OCI-M1 (cell line): ENCODE data around the gene KCNN4.
"Not testable (repeated sequence)": the region's sequence is repeated elsewhere in the genome, so short reads cannot be mapped to it uniquely, and the experiment has no call there.

Experiments used
- DNase-seq: peaks from one replicate; lab custom pipeline; 2025; lab: John Stamatoyannopoulos, UW

KCNN4 gene

GRCh38 chr19:43798546-43799409 lies 18.0 kb upstream of the KCNN4 start:
- no peak for DNase-seq

- DNase-seq: no peak
Observed at GRCh38 chr19:43798026-43798545, 17.3 kb upstream of the KCNN4 start.

- DNase-seq: no peak
Observed at GRCh38 chr19:43797556-43797955, 16.8 kb upstream of the KCNN4 start.

- DNase-seq: no peak
Observed at GRCh38 chr19:43797118-43797517, 16.3 kb upstream of the KCNN4 start.

GRCh38 chr19:43790587-43790986 lies 9.8 kb upstream of the KCNN4 start:
- no peak for DNase-seq

- DNase-seq: peak; percentile 82
Observed at GRCh38 chr19:43789029-43789428, 8.3 kb upstream of the KCNN4 start.

- no peak for DNase-seq
Observed at GRCh38 chr19:43786665-43787064, 5.9 kb upstream of the KCNN4 start.

GRCh38 chr19:43784981-43785808 lies 4.4 kb upstream of the KCNN4 start:
- peak; percentile 90 for DNase-seq

GRCh38 chr19:43784241-43784980 lies 3.6 kb upstream of the KCNN4 start:
- peak; percentile 77 for DNase-seq

- DNase-seq: no peak
Observed at GRCh38 chr19:43783636-43784035, 2.9 kb upstream of the KCNN4 start.

GRCh38 chr19:43782689-43783231 lies 2.0 kb upstream of the KCNN4 start:
- peak; percentile 56 for DNase-seq

- DNase-seq: no peak
Observed at GRCh38 chr19:43782311-43782660, 1.5 kb upstream of the KCNN4 start.

GRCh38 chr19:43781630-43782310 lies 997 bp upstream of the KCNN4 start:
- DNase-seq: no peak

- peak; percentile 82 for DNase-seq
Observed at GRCh38 chr19:43779820-43780219, 953 bp downstream of the KCNN4 start.

- DNase-seq: peak; percentile 51
Observed at GRCh38 chr19:43779147-43779819, 1.5 kb downstream of the KCNN4 start.

- peak; percentile 61 for DNase-seq
Observed at GRCh38 chr19:43778651-43779050, 2.1 kb downstream of the KCNN4 start.

- peak; percentile 93 for DNase-seq
Observed at GRCh38 chr19:43777163-43777695, 3.5 kb downstream of the KCNN4 start.

GRCh38 chr19:43776286-43776685 lies 4.5 kb downstream of the KCNN4 start:
- DNase-seq: no peak

GRCh38 chr19:43775299-43775890 lies 5.4 kb downstream of the KCNN4 start:
- DNase-seq: no peak

- DNase-seq: not testable (repeated sequence)
Observed at GRCh38 chr19:43774940-43775258, 5.9 kb downstream of the KCNN4 start.
